Measurements from ENCODE around the gene LRRC23.
"Not testable (repeated sequence)": the region's sequence is repeated elsewhere in the genome, so short reads cannot be mapped to it uniquely, and the experiment has no call there.

Gene LRRC23

GRCh38 chr12:6904280-6905276 lies at the start of gene LRRC23:
Gene LRRC23, plus strand, starts transcription at chr12:6904822. Its CDS starts 812 bp downstream, at chr12:6905634.
- peak; percentile 99 for DNase-seq

- no peak for DNase-seq
Observed at GRCh38 chr12:6855322-6855721, 49.3 kb upstream of the LRRC23 start.

- DNase-seq = no peak
Observed at GRCh38 chr12:6858799-6859198, 45.8 kb upstream of the LRRC23 start.

GRCh38 chr12:6860116-6860515 lies 44.5 kb upstream of the LRRC23 start:
- no peak for DNase-seq

- DNase-seq = no peak
Observed at GRCh38 chr12:6860942-6861341, 43.7 kb upstream of the LRRC23 start.

GRCh38 chr12:6861391-6861790 lies 43.2 kb upstream of the LRRC23 start:
- no peak for DNase-seq

- no peak for DNase-seq
Observed at GRCh38 chr12:6863033-6863432, 41.6 kb upstream of the LRRC23 start.

- DNase-seq = no peak
Observed at GRCh38 chr12:6863586-6864321, 40.9 kb upstream of the LRRC23 start.

GRCh38 chr12:6865307-6865706 lies 39.3 kb upstream of the LRRC23 start:
- not testable (repeated sequence) for DNase-seq

- no peak for DNase-seq
Observed at GRCh38 chr12:6866163-6866919, 38.3 kb upstream of the LRRC23 start.

- DNase-seq = no peak
Observed at GRCh38 chr12:6866920-6867412, 37.7 kb upstream of the LRRC23 start.

GRCh38 chr12:6867413-6868210 lies 37.0 kb upstream of the LRRC23 start, which contains the start of gene TPI1:
Gene TPI1, plus strand, starts transcription at chr12:6867531. Its CDS starts 36 bp downstream, at chr12:6867567.
- DNase-seq = peak; percentile 86

- peak; percentile 32 for DNase-seq
Observed at GRCh38 chr12:6868211-6869048, 36.2 kb upstream of the LRRC23 start.

- DNase-seq = peak; percentile 88
Observed at GRCh38 chr12:6869049-6870021, 35.3 kb upstream of the LRRC23 start.

- DNase-seq = not testable (repeated sequence)
Observed at GRCh38 chr12:6870304-6870703, 34.3 kb upstream of the LRRC23 start.

GRCh38 chr12:6871052-6871957 lies 33.3 kb upstream of the LRRC23 start:
- peak; percentile 73 for DNase-seq

GRCh38 chr12:6872073-6873048 lies 32.3 kb upstream of the LRRC23 start:
- DNase-seq = peak; percentile 88
